Esophagus mucosa (tissue), 1 donor: ENCODE measurements around the gene DNAH6. TPM values are rescaled to one million over a fixed set of nuclear protein-coding genes. Genes with fewer than 3 reads are reported as not detected.

ENCODE experiments used
- ATAC-seq: fragments of 200-7000 bp; cut with Tn5 transposase; one replicate; pipeline ENCODE4 v1.9.1; 2020
- total RNA-seq: library from RNA; stranded (reverse); gene quantifications from one replicate; pipeline ENCODE4 v1.2.4, GENCODE V29; 2023
- donor health status: DM: yes; HTN: yes; CAD: no.

DNAH6 gene
- total RNA-seq, 1 donor from 2014 or later: 0.04 TPM

GRCh38 chr2:84801811-84802210, 285.5 kb downstream of the DNAH6 start:
- no peak for ATAC-seq

DNA sequence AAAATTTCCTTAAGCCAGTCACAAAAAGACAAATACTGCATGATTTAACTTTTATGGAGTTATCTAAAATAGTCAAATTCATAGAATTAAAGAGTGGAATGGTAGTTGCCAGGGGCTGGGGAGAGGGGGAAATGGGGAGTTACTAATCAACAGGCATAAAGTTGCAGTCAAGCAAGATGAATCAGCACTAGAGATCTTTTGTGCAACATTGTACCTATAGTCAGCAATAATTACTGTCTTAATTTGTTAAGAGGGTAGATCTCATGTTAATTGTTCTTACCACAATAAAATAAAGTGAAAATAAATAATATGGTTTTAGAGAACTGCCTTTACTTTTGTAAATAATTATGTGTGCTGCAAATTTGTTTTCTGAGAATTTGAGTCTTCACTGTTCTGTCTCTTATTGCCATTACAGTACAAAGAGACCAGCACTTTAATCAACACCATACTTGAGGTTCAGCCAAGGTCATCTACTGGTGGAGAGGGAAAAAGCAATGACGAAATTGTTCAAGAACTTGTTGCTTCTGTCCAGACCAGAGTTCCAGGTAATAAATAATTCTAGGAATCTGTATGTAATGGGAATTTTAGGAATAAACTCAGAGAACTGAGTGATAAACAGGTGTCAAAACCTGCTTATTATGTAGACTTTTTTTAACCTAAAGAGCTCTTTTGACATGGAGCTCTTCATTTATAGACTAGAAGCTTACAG, 289.1 kb downstream of the DNAH6 start:
- no peak for ATAC-seq

- ATAC-seq: no peak
Observed at GRCh38 chr2:84807063-84807485, 290.8 kb downstream of the DNAH6 start.

GRCh38 chr2:84808279-84808678, 292.0 kb downstream of the DNAH6 start:
- ATAC-seq: no peak

- ATAC-seq: no peak
Observed at GRCh38 chr2:84811839-84812431, 295.6 kb downstream of the DNAH6 start.

DNA sequence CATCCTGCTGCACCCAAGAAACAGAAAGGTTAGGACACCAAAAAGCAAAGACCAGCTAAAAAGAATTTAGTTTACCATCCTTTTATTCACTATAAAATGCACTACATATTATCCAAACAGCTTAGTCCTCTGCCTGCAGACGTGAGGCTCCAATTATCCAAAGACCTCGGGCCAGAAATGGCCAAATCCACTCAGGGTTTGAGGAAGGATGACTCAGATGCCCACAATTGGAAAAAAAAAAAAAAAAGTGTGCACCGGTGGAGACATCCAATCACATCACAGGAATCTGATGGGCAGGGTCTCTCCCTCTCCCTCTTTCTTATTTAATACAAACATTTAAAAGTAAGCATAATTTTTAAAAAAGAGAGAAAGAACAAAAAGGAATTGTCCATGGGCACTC, 298.8 kb downstream of the DNAH6 start:
- ATAC-seq: no peak

- no peak for ATAC-seq
Observed at GRCh38 chr2:84816426-84817026, 300.2 kb downstream of the DNAH6 start.

- no peak for ATAC-seq
Observed at GRCh38 chr2:84817239-84817655, 300.9 kb downstream of the DNAH6 start.

- no peak for ATAC-seq
Observed at GRCh38 chr2:84821806-84822205, 305.5 kb downstream of the DNAH6 start.

- ATAC-seq: no peak
Observed at GRCh38 chr2:84823229-84823628, 306.9 kb downstream of the DNAH6 start.

DNA sequence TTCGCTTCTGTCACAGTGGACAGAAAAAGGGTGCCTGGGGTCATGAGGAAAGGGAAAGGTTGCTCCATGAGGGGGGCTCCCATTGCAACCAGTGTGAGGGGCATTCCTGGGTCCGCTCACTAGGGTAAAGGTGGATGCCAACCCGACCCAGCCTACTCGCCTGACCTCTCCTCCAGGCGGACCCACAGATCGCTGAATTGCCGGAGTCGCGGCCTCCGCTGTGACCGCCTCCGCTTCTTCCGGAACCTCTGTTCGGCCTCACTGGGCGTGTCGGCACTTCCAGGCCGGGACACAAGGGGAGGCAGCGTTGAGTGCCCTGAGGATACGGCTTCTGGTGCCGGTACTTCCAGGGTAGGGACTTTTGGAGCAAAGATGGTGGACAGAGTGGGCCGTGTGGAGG, 307.5 kb downstream of the DNAH6 start:
- ATAC-seq: no peak

DNA sequence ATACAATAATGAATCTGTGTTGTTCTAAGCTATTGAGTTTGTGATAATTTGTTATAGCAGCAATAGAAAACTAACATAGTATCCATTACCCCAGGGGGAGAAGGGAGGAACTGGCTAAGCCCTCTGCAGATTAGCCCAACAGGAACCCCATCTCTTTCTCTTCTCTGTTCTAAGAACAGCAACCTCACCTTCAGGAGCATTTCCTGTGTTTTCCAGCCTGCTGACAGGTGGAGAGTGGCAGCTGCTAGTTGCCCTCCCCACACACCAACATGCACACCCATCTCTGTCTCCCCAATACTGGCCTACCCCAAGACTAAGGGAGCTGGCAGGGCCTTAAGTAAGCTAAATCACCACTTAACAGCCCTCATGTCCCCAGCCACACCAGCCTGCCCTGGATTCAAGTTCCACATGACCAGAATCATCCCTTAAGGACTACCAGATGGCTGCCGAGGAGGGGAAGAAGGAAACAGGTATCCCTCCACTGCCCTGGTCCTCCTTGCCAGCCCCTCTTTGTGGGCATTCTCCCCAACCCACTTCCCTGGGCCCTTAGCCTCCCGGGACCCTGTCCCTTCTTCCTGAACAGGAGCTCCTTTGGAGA, 311.8 kb downstream of the DNAH6 start:
- ATAC-seq: no peak

- ATAC-seq: peak; percentile 29
Observed at GRCh38 chr2:84829693-84830092, 313.4 kb downstream of the DNAH6 start.

DNA sequence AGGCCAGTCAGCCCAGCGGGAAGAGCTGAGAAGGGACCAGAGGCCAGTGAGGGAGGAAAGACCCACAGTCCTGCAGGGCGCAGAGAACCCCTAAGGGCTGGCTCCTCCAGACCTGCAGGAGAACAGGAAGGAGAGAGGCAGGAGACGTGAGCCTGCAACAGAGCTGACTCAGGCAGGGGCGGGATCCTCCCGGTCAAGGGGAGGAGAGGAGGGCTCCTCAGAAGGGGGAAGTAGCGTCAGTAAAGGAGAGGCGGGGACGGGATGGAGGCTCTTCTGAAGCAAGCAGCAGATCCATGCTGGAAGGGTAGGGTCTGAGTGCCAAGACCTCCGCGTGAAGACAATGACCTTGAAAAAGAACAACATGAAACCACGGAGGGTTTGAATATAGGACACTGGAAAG, 313.8 kb downstream of the DNAH6 start:
- ATAC-seq: peak; percentile 23

DNA sequence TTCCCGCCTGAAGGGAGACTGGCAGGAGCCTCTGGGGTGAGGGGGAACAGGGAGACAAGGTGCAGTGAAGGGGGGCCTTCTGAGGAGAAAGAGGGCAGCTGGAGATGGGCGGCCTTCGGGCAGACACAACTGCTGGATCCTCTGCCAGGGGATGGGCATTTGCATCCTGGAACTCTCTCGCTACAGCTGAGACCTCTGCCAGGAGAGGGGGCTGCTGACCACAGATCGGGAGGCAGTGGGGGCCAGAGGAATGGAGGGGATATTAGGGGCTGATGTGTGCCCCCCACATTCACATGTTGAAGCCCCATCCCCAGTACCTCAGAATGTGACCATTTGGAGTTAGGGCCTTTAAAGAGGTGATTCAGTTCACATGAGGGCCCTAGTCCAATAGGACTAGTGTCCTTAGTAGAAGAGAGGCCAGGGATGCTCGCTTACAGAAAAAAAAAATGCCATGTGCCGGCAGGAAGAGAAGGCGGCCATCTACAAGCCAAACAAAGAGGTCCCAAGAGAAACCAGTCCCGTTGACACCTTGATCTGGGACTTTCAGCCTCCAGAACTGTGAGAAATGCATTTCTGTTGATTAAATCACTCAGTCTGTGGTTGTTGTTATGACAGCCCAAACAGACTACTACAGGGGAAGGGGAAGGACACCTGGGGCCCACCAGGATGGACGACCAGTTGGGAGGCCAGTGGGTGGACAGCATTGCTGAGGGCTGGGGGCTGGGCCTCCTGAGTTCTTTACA, 314.6 kb downstream of the DNAH6 start:
- ATAC-seq: no peak

- no peak for ATAC-seq
Observed at GRCh38 chr2:84832772-84833461, 316.6 kb downstream of the DNAH6 start.

DNA sequence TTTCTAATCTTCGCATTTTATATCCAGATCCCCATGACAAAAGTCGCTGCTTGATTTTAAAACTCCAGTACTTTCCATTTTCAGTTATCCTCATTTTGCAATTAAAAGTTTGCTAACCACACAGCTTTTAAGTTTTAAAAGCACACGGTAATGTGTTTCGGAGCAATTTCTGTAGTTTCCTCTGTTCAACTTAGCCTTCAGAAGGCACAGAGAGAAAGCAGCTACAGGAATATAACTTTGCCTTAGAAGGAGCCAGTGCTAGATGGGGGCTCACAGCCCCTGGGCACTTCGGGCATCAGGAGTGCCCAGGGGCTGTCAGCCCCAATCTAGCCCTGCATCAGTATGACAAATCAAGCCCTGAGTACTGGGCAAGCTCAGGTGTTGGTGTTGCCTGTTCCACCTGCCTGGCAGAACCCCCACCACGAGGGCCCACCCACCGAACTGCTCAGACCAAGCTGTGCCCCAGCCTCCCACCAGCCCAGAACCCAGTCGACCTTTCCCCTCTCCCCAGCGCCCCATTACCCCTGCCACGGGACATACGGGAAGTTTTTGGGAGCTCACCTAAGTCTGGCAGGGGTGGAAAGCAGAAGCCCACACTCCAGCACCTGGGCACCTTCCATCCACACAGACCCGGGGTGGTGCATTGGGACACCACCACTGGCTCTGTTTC, 317.3 kb downstream of the DNAH6 start:
- no peak for ATAC-seq

- no peak for ATAC-seq
Observed at GRCh38 chr2:84836215-84836614, 319.9 kb downstream of the DNAH6 start.

DNA sequence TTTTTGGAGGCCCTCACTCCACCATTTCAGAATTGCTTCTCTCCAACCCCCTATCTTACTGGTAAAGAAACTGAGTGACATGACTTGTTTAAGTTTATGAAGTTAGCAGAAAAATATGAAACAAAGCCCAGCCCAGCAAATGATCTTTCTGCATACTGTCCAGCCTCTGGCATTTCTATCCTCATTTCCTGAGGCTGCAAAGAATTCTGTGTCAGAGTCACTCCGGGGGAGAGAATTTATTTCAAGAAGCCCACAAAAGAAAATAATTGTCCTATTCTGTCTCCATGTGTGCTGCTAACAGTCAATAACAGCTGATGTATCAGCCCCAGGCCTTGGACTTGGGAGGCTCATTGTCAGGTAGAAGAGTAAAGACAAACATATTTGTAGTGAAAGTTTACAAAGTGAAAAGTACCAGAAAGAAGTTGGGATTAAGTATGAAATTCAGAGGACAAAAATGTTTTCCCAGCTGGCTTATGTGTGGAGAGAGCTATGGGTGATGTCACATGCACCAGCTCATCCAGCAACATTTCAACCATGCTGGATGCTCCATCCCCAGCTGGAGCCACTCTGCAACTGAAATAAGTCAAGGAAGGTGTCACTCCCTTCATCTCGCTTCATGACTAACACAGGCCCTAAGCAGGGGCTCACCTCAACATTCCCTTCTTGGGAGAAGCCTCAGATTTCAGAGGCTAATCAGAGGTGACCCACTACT, 322.3 kb downstream of the DNAH6 start:
- no peak for ATAC-seq

DNA sequence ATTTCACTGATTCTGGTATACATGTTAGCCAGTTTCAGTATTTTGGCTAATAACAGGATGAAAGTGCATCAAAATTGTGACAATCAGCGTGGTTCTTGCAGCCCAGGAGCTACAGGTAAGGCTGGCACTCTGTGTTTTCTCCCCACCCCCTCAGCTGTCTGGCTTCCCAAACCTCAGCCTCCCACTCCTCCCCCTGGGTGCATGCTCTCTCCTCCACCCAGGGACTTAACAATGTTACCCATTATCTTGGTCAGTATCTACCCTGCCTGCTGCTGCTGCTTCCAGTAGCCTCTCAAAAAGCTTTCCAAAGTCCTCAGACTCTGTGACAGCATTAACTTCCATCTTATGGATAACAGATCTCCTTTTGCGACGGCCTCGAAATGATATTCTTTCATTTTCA, 323.6 kb downstream of the DNAH6 start:
- ATAC-seq: no peak

DNA sequence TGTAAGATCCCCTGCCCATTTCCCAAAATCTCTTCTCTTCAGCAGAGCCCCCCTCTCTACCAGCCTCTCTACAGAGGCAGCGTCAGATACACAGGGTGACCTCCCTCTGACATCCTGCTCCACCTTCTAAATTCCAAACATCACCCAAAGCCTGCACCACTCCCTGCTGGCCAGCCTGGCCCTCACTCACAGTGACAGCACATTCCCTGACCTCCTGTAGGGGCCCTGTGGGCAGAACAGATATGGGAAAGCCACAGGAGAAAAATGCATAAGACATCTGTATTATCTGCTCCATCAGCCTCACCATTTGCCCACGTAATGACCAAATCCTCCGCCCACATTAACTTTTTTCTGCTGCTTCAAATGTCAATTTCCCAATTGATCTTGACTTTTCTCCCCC, 324.0 kb downstream of the DNAH6 start:
- no peak for ATAC-seq
